Stomach smooth muscle (tissue), 2 donors: ENCODE results near the gene ABCG8.

ENCODE experiments used
- H3K27ac ChIP-seq: one replicate; pipeline ENCODE4 v1.7.0; 2013; ENCODE audit warnings: mild to moderate bottlenecking, low read length, inconsistent platforms
- H3K27me3 ChIP-seq, 2 donors: one replicate each; pipeline ENCODE4 v1.7.0; 2013; ENCODE audit warnings: low read length in 2 of 2; ENCODE audit not compliant: insufficient read depth in 2 of 2, control insufficient read depth in 1 of 2
- H3K36me3 ChIP-seq, 2 donors: one replicate each; pipeline ENCODE4 v1.7.0; 2013; ENCODE audit warnings: low read length in 2 of 2; ENCODE audit not compliant: control insufficient read depth in 2 of 2, insufficient read depth in 2 of 2
- H3K4me1 ChIP-seq: one replicate; pipeline ENCODE4 v1.7.0; 2013; ENCODE audit warnings: low read length; ENCODE audit not compliant: control insufficient read depth, insufficient read depth
- H3K4me3 ChIP-seq, 2 donors: one replicate each; pipeline ENCODE4 v1.7.0; 2013; ENCODE audit warnings: low read length in 2 of 2
- H3K9ac ChIP-seq, 2 donors: one replicate each; pipeline ENCODE4 v1.7.0; 2013; ENCODE audit warnings: low read length in 2 of 2, mild to moderate bottlenecking in 1 of 2
- H3K9me3 ChIP-seq, 2 donors: one replicate each; pipeline ENCODE4 v1.7.0; 2013; ENCODE audit warnings: low read length in 2 of 2; ENCODE audit not compliant: control insufficient read depth in 2 of 2
- donor health status: healthy.
- donor health status: Pancreatic carcinoma.

ABCG8 gene

DNA sequence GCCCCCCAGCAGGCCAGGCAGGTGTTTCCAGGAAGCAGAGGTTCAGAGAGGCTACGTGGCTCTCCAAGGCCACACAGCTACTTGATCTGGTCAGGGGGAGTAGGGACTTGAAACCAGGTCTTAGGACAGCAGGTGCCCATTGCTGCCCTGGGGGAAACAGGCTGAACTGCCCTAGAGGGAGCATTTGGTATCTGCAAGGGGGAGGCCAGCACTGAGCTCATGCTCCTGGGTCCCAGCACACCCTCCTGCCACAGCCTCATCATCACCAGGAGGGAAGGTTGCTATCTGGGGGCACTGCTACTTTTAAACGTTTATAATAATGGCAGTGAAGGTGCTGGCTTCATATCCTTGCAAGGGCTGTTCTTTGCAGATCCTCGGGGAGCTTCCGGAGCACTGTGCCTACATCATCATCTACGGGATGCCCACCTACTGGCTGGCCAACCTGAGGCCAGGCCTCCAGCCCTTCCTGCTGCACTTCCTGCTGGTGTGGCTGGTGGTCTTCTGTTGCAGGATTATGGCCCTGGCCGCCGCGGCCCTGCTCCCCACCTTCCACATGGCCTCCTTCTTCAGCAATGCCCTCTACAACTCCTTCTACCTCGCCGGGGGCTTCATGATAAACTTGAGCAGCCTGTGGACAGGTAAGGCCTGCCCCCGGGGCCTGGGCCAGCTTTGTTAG is 36.1 kb downstream of the ABCG8 start:
- peaks cover 3% of the 10 kb centered on the region for H3K4me1 ChIP-seq
- H3K9me3 ChIP-seq = no peaks in the 10 kb centered on the region
- no peaks in the 10 kb centered on the region for H3K36me3 ChIP-seq
- H3K9ac ChIP-seq = no peak overlapping the region
- no peak overlapping the region for H3K4me3 ChIP-seq
- H3K27me3 ChIP-seq = peaks cover 6 to 15% of the 10 kb centered on the region in 2 donors
- H3K27ac ChIP-seq = no peak overlapping the region

DNA sequence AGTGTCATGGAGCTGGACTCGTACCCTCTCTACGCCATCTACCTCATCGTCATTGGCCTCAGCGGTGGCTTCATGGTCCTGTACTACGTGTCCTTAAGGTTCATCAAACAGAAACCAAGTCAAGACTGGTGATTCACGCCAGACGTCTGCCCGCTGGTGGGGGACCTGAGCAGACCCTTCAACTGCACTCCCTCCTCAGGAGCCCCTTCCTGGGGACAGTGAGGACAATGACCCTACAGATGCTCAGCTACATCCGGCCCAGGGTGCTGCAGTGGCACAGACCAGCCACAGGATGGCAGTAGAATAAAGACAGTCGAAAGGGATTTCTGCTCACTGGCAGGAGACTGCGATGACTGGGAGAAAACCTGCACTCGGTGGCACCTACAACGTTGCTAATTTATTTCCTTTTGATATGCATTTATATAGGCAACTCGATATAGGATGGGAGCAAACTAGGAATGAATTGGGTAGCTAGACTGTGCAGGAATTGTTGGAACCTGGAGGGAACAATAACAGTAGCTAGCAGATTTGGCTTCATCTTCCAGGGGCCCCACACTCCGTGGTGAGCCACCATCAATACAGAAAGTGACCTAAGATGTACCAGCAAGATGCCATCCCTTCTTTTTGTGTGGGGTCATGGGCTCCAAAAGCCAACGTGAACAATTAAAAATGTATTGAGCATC is 39.2 kb downstream of the ABCG8 start:
- Histone ChIP-seq H3K27me3 (peaks cover 6 to 12% of the 10 kb centered on the region in 2 donors), H3K9me3 (no peaks in the 10 kb centered on the region), H3K4me1 (peaks cover 3% of the 10 kb centered on the region), H3K27ac (no peak overlapping the region), H3K9ac (no peak overlapping the region), H3K36me3 (no peaks in the 10 kb centered on the region), H3K4me3 (peak overlapping the region in 1 of 2 donors; percentile 22)

DNA sequence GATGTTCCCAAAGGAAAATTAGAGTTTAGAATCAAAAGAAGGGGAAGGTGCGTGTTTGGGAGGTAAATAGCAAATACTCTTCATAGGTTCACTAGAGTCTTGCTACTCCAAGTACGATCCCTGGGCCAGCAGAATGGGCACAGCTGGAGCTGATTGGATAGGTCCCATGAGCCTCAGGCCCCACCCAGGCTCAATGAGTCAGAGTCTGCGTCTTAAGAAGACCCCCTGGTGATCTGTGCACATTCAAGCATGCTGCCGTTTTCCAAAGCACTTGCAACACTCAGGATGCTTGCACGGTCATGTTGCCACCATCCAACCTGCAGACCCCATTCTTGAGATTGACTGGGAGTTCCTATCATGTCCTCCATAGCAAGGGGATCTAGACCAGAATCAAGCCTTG is 40.5 kb downstream of the ABCG8 start:
- peaks cover 6 to 12% of the 10 kb centered on the region in 2 donors for H3K27me3 ChIP-seq
- H3K9ac ChIP-seq = no peak overlapping the region
- H3K27ac ChIP-seq = no peak overlapping the region
- no peaks in the 10 kb centered on the region for H3K9me3 ChIP-seq
- H3K36me3 ChIP-seq = no peaks in the 10 kb centered on the region
- no peak overlapping the region for H3K4me3 ChIP-seq
- H3K4me1 ChIP-seq = peaks cover 3% of the 10 kb centered on the region

DNA sequence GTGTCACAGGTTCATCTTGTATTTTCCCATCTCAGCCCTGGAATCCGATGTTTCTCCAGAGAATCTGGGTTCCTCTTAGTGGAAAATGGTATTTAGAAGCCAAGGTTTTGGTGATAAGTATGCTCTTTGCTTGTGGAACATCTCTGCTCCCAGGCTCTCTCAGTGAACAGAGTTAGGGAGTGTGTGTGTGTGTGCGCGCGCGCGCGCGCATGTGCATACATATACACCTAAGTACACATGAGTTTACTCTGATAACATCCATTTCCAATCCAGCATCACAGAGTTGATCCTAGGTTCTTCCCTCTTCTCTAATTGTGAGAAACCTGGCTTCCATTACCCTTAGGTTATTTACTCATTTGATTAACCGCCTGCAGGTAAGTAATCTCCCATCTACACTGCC is 41.7 kb downstream of the ABCG8 start:
- Histone ChIP-seq H3K4me3 (no peak overlapping the region), H3K27ac (no peak overlapping the region), H3K4me1 (peaks cover 3% of the 10 kb centered on the region), H3K9ac (no peak overlapping the region), H3K36me3 (peaks cover 0 to 2% of the 10 kb centered on the region in 2 donors), H3K27me3 (peaks cover 6 to 12% of the 10 kb centered on the region in 2 donors), H3K9me3 (no peaks in the 10 kb centered on the region)

DNA sequence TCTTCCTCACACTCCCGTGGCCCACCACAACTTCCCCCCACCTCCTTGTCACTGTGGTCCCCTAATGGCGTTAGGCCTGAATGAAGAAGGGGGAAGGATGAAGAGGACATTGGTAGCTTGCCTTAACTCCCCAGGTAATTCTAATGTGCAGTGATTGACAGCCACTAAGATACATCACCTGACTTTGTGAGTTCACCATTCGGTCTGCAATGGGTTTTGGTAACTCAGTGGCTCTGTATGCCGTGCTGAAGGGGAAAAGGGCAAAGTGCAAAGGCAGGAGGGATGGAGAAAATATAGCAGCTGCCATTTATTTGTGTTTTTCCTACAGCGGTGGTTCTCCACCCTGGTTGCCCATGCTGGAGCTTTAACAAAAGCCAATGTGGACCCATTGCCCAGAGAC is 42.2 kb downstream of the ABCG8 start:
- no peak overlapping the region for H3K4me3 ChIP-seq
- H3K36me3 ChIP-seq = peaks cover 0 to 2% of the 10 kb centered on the region in 2 donors
- peaks cover 4 to 11% of the 10 kb centered on the region in 2 donors for H3K27me3 ChIP-seq
- H3K27ac ChIP-seq = no peak overlapping the region
- no peaks in the 10 kb centered on the region for H3K9me3 ChIP-seq
- peaks cover 3% of the 10 kb centered on the region for H3K4me1 ChIP-seq
- no peak overlapping the region for H3K9ac ChIP-seq

DNA sequence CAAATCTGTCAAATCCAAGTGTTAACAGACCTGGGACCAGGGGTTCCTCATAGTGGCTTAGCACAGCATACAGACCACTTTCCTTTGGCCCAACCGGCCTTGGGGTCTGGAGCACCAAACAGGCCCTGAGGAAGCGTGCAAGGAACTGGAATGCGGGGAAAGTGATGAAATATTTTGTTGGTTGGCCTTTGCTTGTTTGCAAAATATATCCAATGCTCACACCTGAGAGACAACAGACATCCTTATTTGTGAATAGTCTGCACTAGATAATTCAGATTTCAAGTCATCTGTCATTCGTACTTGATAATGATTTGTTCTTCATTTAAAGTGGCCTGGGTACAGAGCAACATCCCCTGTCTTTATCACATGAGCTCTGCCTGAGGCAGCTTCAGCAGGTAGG is 43.5 kb downstream of the ABCG8 start:
- H3K4me1 ChIP-seq = no peaks in the 10 kb centered on the region
- peaks cover under 1% of the 10 kb centered on the region in 2 donors for H3K27me3 ChIP-seq
- H3K4me3 ChIP-seq = no peak overlapping the region
- no peak overlapping the region for H3K9ac ChIP-seq
- H3K36me3 ChIP-seq = peaks cover 0 to 7% of the 10 kb centered on the region in 2 donors
- H3K9me3 ChIP-seq = no peaks in the 10 kb centered on the region
- H3K27ac ChIP-seq = no peak overlapping the region

DNA sequence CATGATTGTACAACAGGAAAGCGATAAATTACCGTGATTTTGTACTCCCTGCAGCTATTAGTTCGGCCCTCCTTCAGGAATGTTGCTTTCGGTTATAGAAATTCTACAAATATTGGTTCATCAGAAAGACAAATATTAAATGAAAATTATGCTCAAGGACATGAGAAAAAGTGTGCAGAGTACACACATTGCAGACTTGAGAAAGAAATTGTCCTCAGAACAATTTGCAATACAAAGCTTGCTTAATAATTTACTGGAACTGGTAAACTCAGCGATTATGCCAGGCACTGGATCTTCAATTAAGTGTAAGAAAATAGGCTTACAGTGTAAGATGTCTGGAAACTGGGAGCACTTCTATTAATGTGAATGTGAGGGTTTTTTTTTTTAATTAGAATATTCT is 45.9 kb downstream of the ABCG8 start:
- Histone ChIP-seq H3K4me1 (no peaks in the 10 kb centered on the region), H3K27me3 (no peaks in the 10 kb centered on the region), H3K27ac (no peak overlapping the region), H3K36me3 (peaks cover 14 to 20% of the 10 kb centered on the region in 2 donors), H3K9me3 (no peaks in the 10 kb centered on the region), H3K4me3 (no peak overlapping the region), H3K9ac (no peak overlapping the region)

DNA sequence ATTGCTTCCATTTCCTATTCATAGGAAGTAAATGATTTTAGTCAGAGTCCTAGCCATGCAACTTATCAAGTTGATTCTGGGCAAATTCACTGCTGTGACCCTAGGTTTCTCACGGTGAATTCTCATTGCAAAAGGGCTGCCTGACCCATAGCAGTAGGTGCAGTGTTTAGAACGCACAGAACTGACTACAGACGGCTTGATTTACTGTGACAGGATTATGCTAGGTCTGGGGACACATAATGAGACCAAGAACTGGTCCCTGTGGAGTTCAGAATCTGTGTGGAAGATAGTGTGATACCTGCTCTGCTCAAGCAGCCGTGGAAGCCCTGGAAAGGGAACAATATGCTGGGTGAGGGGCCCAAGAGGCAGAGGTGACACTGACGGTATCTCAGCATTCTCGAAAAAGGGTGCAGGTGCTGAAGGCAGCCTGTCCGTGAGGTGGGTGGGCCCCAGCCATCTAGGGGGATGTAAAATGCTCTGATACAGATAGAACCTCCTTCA is 46.4 kb downstream of the ABCG8 start:
- Histone ChIP-seq H3K4me3 (no peak overlapping the region), H3K9me3 (no peaks in the 10 kb centered on the region), H3K9ac (no peak overlapping the region), H3K36me3 (peaks cover 16 to 20% of the 10 kb centered on the region in 2 donors), H3K4me1 (no peaks in the 10 kb centered on the region), H3K27me3 (no peaks in the 10 kb centered on the region), H3K27ac (no peak overlapping the region)

DNA sequence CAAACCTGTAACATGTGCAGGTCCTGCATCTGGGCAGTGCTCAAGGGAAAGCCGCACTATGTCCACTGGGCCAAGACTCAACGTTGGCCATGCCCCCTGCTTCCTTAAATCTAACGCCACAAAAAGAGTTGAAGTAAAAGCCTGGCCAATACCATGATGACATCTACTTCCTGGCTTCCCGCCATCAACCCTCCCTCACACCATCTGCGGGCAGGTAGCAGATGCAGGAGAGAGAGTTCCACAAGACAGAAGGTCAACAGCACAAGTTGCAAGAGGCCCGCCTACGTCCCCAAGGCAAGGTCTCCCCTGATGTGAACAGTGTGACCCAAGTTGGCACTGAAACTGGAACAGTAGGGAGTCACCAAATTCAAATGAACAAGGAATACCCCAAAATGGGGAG is 48.4 kb downstream of the ABCG8 start:
- Histone ChIP-seq H3K4me3 (no peak overlapping the region), H3K27me3 (no peaks in the 10 kb centered on the region), H3K36me3 (peaks cover 31 to 34% of the 10 kb centered on the region in 2 donors), H3K9ac (no peak overlapping the region), H3K4me1 (no peaks in the 10 kb centered on the region), H3K27ac (no peak overlapping the region), H3K9me3 (no peaks in the 10 kb centered on the region)

DNA sequence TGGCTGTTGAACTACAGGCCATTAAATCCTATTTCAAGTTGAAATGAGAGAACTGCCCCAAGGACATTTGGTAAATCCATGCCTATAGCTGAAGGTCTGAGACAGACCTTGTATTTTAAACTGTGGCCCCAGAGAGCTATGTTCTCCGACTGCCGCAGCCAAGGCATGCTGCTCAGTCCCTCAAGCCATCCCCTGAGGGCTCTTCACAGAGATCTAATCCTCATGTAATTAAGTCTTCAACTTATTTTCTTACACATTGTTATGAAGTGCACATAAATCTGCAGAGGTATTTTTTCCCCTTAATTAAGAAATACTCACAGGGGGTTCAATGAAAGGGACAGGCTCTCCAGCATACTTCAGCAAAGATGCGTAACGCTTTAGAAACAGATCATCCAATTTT is 50.6 kb downstream of the ABCG8 start:
- Histone ChIP-seq H3K9ac (no peak overlapping the region), H3K36me3 (peaks cover 45 to 49% of the 10 kb centered on the region in 2 donors)

DNA sequence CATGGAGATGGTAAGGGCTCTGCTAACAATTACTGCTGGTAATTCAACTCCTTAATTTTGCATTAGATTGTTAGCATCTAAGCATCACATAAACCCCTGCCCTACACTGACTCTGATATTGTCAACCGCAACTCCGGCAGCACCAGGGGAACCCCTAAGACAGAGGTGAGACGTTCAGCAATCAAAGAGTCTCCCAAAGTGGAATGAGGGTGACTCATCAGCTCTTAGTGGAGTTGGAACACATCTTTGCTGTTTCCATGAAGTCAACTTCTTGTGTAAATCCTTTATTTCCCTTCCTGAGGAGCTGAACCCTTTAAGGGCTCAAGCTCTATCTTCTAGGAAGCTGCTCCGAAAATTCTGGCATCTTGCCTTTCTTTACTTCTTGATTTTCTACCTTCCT is 52.1 kb downstream of the ABCG8 start:
- Histone ChIP-seq H3K4me3 (no peak overlapping the region), H3K9me3 (no peaks in the 10 kb centered on the region), H3K27me3 (no peaks in the 10 kb centered on the region), H3K27ac (no peak overlapping the region), H3K36me3 (peaks cover 43 to 57% of the 10 kb centered on the region in 2 donors), H3K9ac (no peak overlapping the region), H3K4me1 (no peaks in the 10 kb centered on the region)

More for the DNA sequence above, 50.6 kb downstream of the ABCG8 start:
- Histone ChIP-seq H3K4me1 (no peaks in the 10 kb centered on the region), H3K4me3 (no peak overlapping the region), H3K27ac (no peak overlapping the region), H3K9me3 (no peaks in the 10 kb centered on the region), H3K27me3 (no peaks in the 10 kb centered on the region)
